SIG-M5 treated with dmso at 0.1 percent for 504 hours (cell line): ENCODE measurements around the gene MEX3B.
"Not testable (repeated sequence)": the region's sequence is repeated elsewhere in the genome, so short reads cannot be mapped to it uniquely, and the experiment has no call there.

ENCODE experiments used
- DNase-seq: peaks from one replicate; lab custom pipeline; 2025; ENCODE audit not compliant: unreplicated experiment; lab: John Stamatoyannopoulos, UW

The MEX3B gene

DNA sequence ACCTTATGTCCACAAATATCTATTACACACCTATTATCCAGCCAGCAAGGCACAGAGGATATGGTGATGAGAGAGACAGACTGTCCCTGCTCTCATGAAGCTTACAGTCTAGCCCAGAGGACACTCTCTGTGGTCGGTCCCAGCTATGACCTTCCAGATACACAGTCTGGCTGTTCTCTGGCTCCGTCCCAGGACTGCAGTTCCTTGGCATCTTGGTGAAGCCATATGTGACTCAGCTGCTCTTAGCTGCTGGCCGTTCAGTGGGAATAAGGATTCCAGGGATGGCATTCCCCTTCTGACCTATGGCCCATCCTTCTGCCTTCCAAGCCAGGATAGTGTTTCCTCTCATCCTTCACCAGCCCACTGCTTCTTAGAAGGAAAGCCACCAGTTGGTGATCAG is 30.8 kb downstream of the MEX3B start:
- DNase-seq: no peak

- DNase-seq: no peak
Observed at GRCh38 chr15:82012908-82013307, 32.9 kb downstream of the MEX3B start.

DNA sequence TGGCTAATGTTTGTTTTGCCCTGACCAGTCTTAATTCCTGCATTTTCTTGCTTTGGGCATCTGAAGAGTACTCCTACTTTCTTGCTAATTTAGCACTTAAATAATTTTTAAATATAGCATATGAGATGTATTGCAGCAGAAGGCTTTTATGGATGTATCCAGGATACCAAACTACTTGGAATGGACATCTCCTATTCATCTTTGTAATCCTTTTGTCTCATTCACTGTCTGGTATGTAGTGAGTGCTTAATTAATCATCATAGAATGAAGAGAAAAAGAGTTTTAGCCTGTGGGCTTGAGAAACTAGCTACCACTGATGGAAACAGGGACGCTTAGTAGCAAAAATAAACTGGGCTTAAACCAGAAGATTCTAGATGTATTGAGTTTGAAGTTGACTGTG is 40.6 kb downstream of the MEX3B start:
- DNase-seq: no peak

DNA sequence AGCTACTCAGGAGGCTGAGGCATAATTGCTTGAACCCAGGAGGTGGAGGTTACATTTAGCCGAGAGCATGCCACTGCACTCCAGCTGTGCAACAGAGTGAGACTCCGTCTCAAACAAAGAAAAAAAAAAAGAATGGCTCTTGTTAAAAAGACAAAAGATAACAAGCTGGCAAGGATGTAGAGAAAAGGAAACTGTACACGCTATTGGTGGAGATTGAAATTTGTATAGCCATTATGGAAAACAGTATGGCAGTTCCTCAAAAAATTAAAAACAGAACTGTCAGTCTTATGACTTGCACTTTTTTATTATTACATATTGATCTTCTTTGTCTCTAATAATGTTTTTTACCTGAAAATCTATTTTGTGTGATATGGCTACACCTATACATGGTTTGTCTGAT is 41.9 kb downstream of the MEX3B start:
- DNase-seq: no peak

DNA sequence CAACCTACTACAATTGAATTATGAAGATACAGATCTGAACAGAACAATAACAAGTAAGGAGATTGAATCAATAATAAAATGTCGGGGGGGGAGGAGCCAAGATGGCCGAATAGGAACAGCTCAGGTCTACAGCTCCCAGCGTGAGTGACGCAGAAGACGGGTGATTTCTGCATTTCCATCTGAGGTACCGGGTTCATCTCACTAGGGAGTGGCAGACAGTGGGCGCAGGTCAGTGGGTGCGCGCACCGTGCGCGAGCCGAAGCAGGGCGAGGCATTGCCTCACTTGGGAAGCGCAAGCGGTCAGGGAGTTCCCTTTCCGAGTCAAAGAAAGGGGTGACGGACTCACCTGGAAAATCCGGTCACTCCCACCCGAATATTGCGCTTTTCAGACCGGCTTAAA is 50.7 kb downstream of the MEX3B start:
- DNase-seq: not testable (repeated sequence)

DNA sequence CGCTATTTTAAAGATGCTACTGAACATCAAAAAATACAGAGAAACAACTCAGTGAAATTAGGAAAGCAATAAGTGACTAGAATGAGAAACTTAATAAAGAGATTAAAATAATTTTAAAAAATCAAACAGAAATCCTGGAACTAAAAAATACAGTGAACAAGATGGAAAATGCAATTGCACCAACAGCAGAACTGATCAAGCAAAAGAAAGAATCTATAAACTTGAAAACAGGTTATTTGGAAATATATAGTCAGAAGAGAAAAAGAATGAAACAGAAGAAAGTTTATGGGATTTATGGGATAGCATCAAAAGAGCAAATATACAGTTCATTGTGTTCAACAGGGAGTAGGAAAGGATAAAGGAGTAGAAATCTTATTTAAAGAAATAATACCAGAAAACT is 53.3 kb downstream of the MEX3B start:
- no peak for DNase-seq
